GM21381 (cell line): ENCODE results near the gene STK26.
"Not testable (repeated sequence)": the region's sequence is repeated elsewhere in the genome, so short reads cannot be mapped to it uniquely, and the experiment has no call there.

ENCODE experiments used
- ATAC-seq: cut with Tn5 transposase; IDR thresholded peaks from one replicate; pipeline ENCODE4 v1.9.1; 2021; ENCODE audit warnings: mild to moderate bottlenecking, moderate library complexity; ENCODE audit not compliant: unreplicated experiment

The STK26 gene

GRCh38 chrX:132034648-132035047 lies 11.5 kb downstream of the STK26 start:
- no peak for ATAC-seq

GRCh38 chrX:132037479-132037993 lies 14.4 kb downstream of the STK26 start:
- ATAC-seq = no peak

- ATAC-seq = no peak
Measured at GRCh38 chrX:132040066-132040465, 17.0 kb downstream of the STK26 start.

GRCh38 chrX:132041015-132041414 lies 17.9 kb downstream of the STK26 start:
- no peak for ATAC-seq

GRCh38 chrX:132043977-132044376 lies 20.9 kb downstream of the STK26 start:
- no peak for ATAC-seq

GRCh38 chrX:132044953-132045352 lies 21.9 kb downstream of the STK26 start:
- no peak for ATAC-seq

GRCh38 chrX:132045456-132045855 lies 22.4 kb downstream of the STK26 start:
- ATAC-seq = no peak

- no peak for ATAC-seq
Measured at GRCh38 chrX:132046533-132046932, 23.4 kb downstream of the STK26 start.

- ATAC-seq = not testable (repeated sequence)
Measured at GRCh38 chrX:132051778-132052177, 28.7 kb downstream of the STK26 start.

- no peak for ATAC-seq
Measured at GRCh38 chrX:132058050-132058449, 34.9 kb downstream of the STK26 start.

- ATAC-seq = no peak
Measured at GRCh38 chrX:132058975-132059374, 35.9 kb downstream of the STK26 start.

GRCh38 chrX:132059973-132060540 lies 37.0 kb downstream of the STK26 start:
- ATAC-seq = no peak

- no peak for ATAC-seq
Measured at GRCh38 chrX:132063334-132063733, 40.2 kb downstream of the STK26 start.

GRCh38 chrX:132063862-132064261 lies 40.8 kb downstream of the STK26 start:
- no peak for ATAC-seq

- ATAC-seq = no peak
Measured at GRCh38 chrX:132068405-132068804, 45.3 kb downstream of the STK26 start.

- no peak for ATAC-seq
Measured at GRCh38 chrX:132071254-132071653, 48.2 kb downstream of the STK26 start.

- no peak for ATAC-seq
Measured at GRCh38 chrX:132077414-132077813, 54.3 kb downstream of the STK26 start.

- ATAC-seq = no peak
Measured at GRCh38 chrX:132077912-132078311, 54.8 kb downstream of the STK26 start.

GRCh38 chrX:132085786-132086185 lies 62.7 kb downstream of the STK26 start:
- ATAC-seq = no peak

- no peak for ATAC-seq
Measured at GRCh38 chrX:132086672-132087071, 63.6 kb downstream of the STK26 start.

- no peak for ATAC-seq
Measured at GRCh38 chrX:132088864-132089263, 65.8 kb downstream of the STK26 start.

GRCh38 chrX:132090403-132091159 lies 67.5 kb downstream of the STK26 start:
- ATAC-seq = no peak
